Stomach (tissue), 9 donors: ENCODE data around the gene FCHSD2. TPM values are rescaled to one million over a fixed set of nuclear protein-coding genes. Genes with fewer than 3 reads are reported as not detected.
A peak's percentile ranks its signal among the peaks of the same experiment; 100 is the strongest.

Experiments used
- DNase-seq, 2 donors: peaks; one replicate each; pipeline versions ENCODE4 v3.0.0 to v3.0.0-alpha.2; 2013 to 2019
- H3K27ac ChIP-seq, 5 donors: fragments of 200-600 bp in 4 of 5; sonication (generic) in 4 of 5; one replicate each; pipeline ENCODE4 v1.5.1; 2013 to 2019; ENCODE audit warnings: mild to moderate bottlenecking in 1 of 5, moderate library complexity in 1 of 5
- H3K27me3 ChIP-seq, 3 donors: fragments of 200-600 bp; sonication (generic); one replicate each; pipeline ENCODE4 v1.5.1; 2017 to 2019; ENCODE audit warnings: mixed run types in 1 of 3
- H3K36me3 ChIP-seq, 4 donors: fragments of 200-600 bp; sonication (generic); 1 replicate in 3 of 4; 2 replicates in 1 of 4; pipeline ENCODE4 v1.5.1; 2016 to 2019
- H3K4me1 ChIP-seq, 4 donors: fragments of 200-600 bp; sonication (generic); one replicate each; pipeline ENCODE4 v1.5.1; 2016 to 2019
- H3K4me3 ChIP-seq, 4 donors: fragments of 200-600 bp; sonication (generic) in 3 of 4; one replicate each; pipeline ENCODE4 v1.5.1; 2016 to 2019; ENCODE audit warnings: mild to moderate bottlenecking in 1 of 4
- H3K9me3 ChIP-seq, 4 donors: fragments of 200-600 bp; sonication (generic); one replicate each; pipeline ENCODE4 v1.5.1; 2016 to 2019
- CTCF ChIP-seq, 7 experiments: fragments of 450-650 bp in 4 of 7; fragments of 200-600 bp in 3 of 7; sonication (generic) in 3 of 7; IDR thresholded peaks; one replicate each; pipeline ENCODE4 v1.5.1; 2016 to 2019; ENCODE audit warnings: antibody characterized with exemption in 7 of 7, control low read depth in 2 of 7, mild to moderate bottlenecking in 1 of 7
- EP300 ChIP-seq: sonication (generic); formaldehyde crosslinking; IDR thresholded peaks from one replicate; pipeline ENCODE4 v1.6.1; 2017; ENCODE audit warnings: antibody characterized with exemption
- POLR2A ChIP-seq, 4 donors: fragments of 450-650 bp; IDR thresholded peaks; one replicate each; pipeline ENCODE4 v1.6.1; 2016; ENCODE audit warnings: antibody characterized with exemption in 4 of 4, control low read depth in 2 of 4, mild to moderate bottlenecking in 1 of 4, moderate library complexity in 1 of 4
- POLR2AphosphoS5 ChIP-seq, 3 donors: sonication (generic); formaldehyde crosslinking; IDR thresholded peaks; one replicate each; pipeline ENCODE4 v1.6.1; 2016; ENCODE audit warnings: antibody characterized with exemption in 3 of 3
- WGBS, 5 donors: extraction: QIAGEN DNeasy Blood & Tissue Kit in 3 of 5; methylation state at CpG; one replicate each; pipeline versions ENCODE4 v1.1.5 to v1.1.7; 2013 to 2018; 5-methylcytosine and 5-hydroxymethylcytosine counted together
- intact Hi-C: fragments of 100-400 bp; cut with DNase I; formaldehyde crosslinking; loops from one replicate; pipeline ENCODE4 v1.15.1; 2023; ENCODE audit warnings: low total_unique reads
- polyA plus RNA-seq, 3 donors: library from polyadenylated mRNA; stranded (reverse); fragments of 200-250 nt; gene quantifications; one replicate each; pipeline ENCODE4 v1.2.3, GENCODE V29; 2013
- total RNA-seq, 5 donors: library from RNA; depleted of rRNA; stranded (reverse); fragments of >200 nt; gene quantifications; one replicate each; pipeline versions ENCODE4 v1.1.0 to v1.2.3, GENCODE V29; 2014 to 2016
- donor health status: healthy with polysubstance abuse.
- donor health status: Bipolar disorder and iron deficiency.
- donor health status: healthy.

Gene FCHSD2
- total and polyA plus RNA-seq, 8 donors, result 5.7 to 64.3 (median 15.9) TPM

- DNase-seq, result no peak
- WGBS, 5 donors, result 91 to 99% (median 95%) methylated on average over 3 of the region's 3 CpGs
- Histone ChIP-seq H3K27me3 (no peaks in the 10 kb centered on the region), H3K27ac (no peak overlapping the region), H3K36me3 (no peaks in the 10 kb centered on the region), H3K9me3 (no peaks in the 10 kb centered on the region), H3K4me1 (no peaks in the 10 kb centered on the region), H3K4me3 (no peak overlapping the region)
- intact Hi-C loops, result no loop called here
- TF ChIP-seq CTCF (IDR thresholded peaks at IDR 0.05) (no peak), POLR2A (IDR thresholded peaks at IDR 0.05) (no peak), POLR2AphosphoS5 (IDR thresholded peaks at IDR 0.05) (no peak), EP300 (no peak)
Measured at GRCh38 chr11:73107597-73107996, 34.5 kb downstream of the FCHSD2 start.

DNA sequence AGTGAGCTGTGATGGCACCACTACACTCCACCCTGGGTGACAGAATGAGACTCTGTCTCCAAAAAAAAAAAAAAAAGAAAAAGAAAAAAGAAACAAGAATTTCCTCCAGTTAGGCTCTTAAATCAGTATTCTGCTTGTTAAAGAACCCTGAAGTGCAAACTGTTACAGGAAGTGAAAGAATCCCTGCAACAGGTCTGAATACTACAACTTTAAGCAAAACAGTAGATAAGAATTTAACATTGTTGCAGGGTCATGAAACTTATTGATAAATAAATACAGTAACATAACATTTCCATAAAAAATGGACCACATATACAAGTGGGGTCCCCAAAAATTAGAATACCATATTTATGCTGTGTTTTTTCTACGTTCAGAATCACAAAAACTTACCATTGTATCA is 35.8 kb downstream of the FCHSD2 start:
- TF ChIP-seq POLR2AphosphoS5 (IDR thresholded peaks at IDR 0.05) (no peak), EP300 (no peak), POLR2A (IDR thresholded peaks at IDR 0.05) (no peak)
- H3K27me3 ChIP-seq, result no peaks in the 10 kb centered on the region
- intact Hi-C loops, result no loop called here
- no peak overlapping the region for H3K27ac ChIP-seq
- H3K9me3 ChIP-seq, result no peaks in the 10 kb centered on the region
- no peaks in the 10 kb centered on the region for H3K36me3 ChIP-seq
- no peak for DNase-seq
- 94 to 100% (median 95%) methylated on average over 1 of the region's 1 CpG for WGBS, 5 donors
- no peaks in the 10 kb centered on the region for H3K4me1 ChIP-seq
- no peak overlapping the region for H3K4me3 ChIP-seq

- Histone ChIP-seq H3K4me3 (no peak overlapping the region), H3K36me3 (peaks cover 0 to 5% (median 0%) of the 10 kb centered on the region in 4 donors), H3K9me3 (no peaks in the 10 kb centered on the region), H3K27me3 (no peaks in the 10 kb centered on the region), H3K27ac (no peak overlapping the region), H3K4me1 (peaks cover 0 to 12% (median 5%) of the 10 kb centered on the region in 4 donors)
- 91 to 96% (median 93%) methylated on average over 8 of the region's 8 CpGs for WGBS, 5 donors
- TF ChIP-seq POLR2AphosphoS5 (IDR thresholded peaks at IDR 0.05) (no peak), CTCF (IDR thresholded peaks at IDR 0.05) (no peak), EP300 (no peak), POLR2A (IDR thresholded peaks at IDR 0.05) (no peak)
- intact Hi-C loops, result no loop called here
- no peak for DNase-seq
Measured at GRCh38 chr11:73100578-73100977, 41.5 kb downstream of the FCHSD2 start.

GRCh38 chr11:73099512-73100266 is 42.4 kb downstream of the FCHSD2 start:
- intact Hi-C loops, result no loop called here
- 91 to 95% (median 93%) methylated on average over 25 of the region's 25 CpGs for WGBS, 5 donors
- Histone ChIP-seq H3K27me3 (no peaks in the 10 kb centered on the region), H3K9me3 (no peaks in the 10 kb centered on the region), H3K36me3 (peaks cover 0 to 5% (median 0%) of the 10 kb centered on the region in 4 donors), H3K27ac (no peak overlapping the region), H3K4me3 (no peak overlapping the region), H3K4me1 (peaks cover 0 to 19% (median 8%) of the 10 kb centered on the region in 4 donors)
- TF ChIP-seq EP300 (no peak), POLR2AphosphoS5 (IDR thresholded peaks at IDR 0.05) (no peak), CTCF (IDR thresholded peaks at IDR 0.05) (no peak), POLR2A (IDR thresholded peaks at IDR 0.05) (no peak)
- DNase-seq, result no peak

GRCh38 chr11:73095613-73096012 is 46.5 kb downstream of the FCHSD2 start:
- Histone ChIP-seq H3K27me3 (no peaks in the 10 kb centered on the region), H3K4me3 (no peak overlapping the region), H3K36me3 (peaks cover 0 to 5% (median 0%) of the 10 kb centered on the region in 4 donors), H3K27ac (peak overlapping the region in 1 of 5 donors; percentile 38), H3K4me1 (peaks cover 0 to 19% (median 8%) of the 10 kb centered on the region in 4 donors), H3K9me3 (no peaks in the 10 kb centered on the region)
- TF ChIP-seq EP300 (no peak), POLR2A (IDR thresholded peaks at IDR 0.05) (no peak)
- intact Hi-C loops, result no loop called here
- 47 to 70% (median 57%) methylated on average over 2 of the region's 2 CpGs for WGBS, 5 donors
- DNase-seq, result no peak
